HL-60/S4 treated with retinoic acid at 250 ng/mL for 4 days and 3 days (cell line): ENCODE measurements around the gene PRELID3B.

Experiments used
- in situ Hi-C: fragments of 300-500 bp; cut with MboI; formaldehyde crosslinking; loops from 2 replicates; pipeline ENCODE4 v1.7.0; 2022; ENCODE audit warnings: low sequenced_read_pairs

The PRELID3B gene

DNA sequence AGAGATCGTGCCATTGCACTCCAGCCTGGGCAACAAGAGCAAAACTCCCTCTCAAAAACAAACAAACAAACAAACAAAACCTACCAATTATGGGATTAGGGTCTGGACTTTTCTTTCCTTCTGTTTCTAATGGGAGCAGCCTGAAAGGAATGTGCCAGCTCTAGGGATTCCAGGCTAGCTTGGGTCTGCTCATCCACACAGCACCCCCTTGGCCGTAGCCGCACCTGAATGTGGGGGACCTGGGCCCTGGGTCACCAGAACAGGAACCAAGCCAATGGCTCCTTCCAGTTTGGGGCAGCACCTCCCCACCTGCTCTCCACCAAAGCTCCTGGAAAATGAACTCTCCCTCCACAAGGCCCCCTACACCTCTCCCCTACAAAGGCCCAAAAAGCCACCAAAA lies 42.3 kb downstream of the PRELID3B start:
- in situ Hi-C loops, result no loop called here

GRCh38 chr20:58998656-58999055 lies 43.9 kb downstream of the PRELID3B start:
- in situ Hi-C loops, result no loop called here

DNA sequence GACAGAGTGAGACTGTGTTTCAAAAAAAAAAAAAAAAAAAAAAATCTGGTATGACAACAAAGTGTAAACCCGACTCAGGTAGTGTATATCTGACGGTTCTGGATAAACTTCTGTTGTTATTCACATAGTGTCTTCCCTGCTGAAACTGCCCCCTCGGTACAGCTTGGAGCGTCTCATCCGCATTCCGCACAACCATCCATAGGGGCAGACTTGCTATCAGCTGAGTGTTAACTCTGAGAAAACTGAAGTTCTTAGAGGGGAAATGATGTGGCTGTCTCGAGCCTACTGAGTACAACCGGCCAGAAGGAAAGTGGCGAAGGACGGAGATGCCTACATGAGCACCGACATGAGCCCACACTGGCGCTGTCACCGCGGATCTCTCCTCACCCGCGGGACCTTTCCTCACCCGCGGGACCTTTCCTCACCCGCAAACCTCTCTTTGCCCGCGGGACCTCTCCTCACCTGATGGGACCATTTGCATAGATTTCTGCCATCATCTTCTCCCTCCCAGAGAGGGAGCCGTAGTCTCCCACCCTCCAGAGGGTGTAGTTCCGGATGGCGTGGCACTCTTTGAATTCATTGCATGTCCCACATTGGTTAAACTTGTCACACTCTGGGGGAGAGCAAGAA lies 45.3 kb downstream of the PRELID3B start:
- in situ Hi-C loops, result no loop called here

- in situ Hi-C loops, result no loop called here
Observed at GRCh38 chr20:58996226-58996611, 46.4 kb downstream of the PRELID3B start.

GRCh38 chr20:58995461-58996225 lies 46.9 kb downstream of the PRELID3B start:
- in situ Hi-C loops, result no loop called here

DNA sequence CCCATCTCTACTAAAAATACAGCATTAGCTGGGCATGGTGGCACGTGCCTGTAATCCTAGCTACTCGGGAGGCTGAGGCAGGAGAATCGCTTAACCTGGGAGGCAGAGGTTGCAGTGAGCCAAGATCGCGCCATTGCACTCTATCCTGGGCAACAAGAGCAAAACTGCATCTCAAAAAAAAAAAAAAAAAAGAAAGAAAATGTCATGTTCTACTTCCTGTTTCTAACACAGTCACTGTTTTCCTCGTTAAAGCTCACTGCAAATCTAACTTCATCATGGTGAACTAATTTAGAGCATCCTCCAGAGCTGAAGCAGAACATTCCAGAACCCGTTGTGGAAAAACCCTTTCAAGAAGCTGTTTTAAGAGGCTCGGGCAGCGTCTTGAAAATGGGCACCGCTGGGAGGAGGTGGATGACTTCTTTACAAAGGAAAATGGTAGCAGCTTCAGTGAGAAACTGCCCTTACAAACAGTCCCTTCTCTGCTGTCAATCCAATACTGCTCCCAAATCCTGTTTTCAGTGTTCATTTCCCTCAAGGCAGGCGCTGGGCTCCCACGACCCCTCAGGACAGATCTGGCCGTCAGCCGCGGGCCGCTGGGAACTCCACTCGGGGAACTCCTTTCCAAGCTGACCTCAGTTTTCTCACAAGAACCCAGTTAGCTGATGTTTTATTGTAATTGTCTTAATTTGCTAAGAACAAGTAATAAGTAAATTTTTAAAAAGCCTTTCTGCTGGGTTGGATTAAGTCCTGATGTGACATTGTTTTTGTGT lies 48.0 kb downstream of the PRELID3B start:
- in situ Hi-C loops, result no loop called here

GRCh38 chr20:58993332-58994248 lies 49.0 kb downstream of the PRELID3B start:
- in situ Hi-C loops, result no loop called here

- in situ Hi-C loops, result no loop called here
Observed at GRCh38 chr20:58992911-58993310, 49.7 kb downstream of the PRELID3B start.

GRCh38 chr20:58991715-58992114 lies 50.9 kb downstream of the PRELID3B start:
- in situ Hi-C loops, result no loop called here

DNA sequence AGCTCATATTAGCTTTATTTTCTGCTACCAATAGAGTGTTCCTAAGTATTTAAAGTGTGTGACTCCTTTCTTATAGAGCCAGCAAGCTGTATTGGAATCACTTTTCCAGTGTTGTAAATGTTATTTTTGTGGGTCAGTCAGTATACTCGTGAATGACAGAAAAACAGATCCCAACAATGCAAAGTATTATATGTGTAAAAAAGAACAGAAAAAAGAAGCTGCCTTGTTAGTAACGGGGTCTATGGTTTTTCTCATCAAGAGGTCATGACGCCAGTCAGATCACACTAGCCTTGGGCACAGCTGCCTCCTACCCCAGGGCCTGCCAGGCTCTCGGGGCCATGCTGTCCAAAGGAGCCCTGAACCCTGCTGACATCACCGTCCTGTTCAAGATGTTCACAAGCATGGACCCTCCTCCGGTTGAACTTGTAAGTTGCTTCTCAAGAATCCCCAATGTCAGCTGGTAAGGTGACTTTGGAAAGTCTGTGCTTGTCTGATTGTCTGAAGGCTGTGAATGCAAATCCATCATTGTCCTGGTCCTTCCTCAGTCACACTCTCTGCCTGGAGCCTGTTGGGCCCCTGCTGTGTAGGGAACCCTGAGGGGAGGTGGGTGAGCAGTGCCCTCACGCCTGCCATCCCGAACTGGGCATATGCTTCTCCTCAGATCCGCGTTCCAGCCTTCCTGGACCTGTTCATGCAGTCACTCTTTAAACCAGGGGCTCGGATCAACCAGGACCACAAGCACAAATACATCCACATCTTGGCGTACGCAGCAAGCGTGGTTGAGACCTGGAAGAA lies 51.7 kb downstream of the PRELID3B start:
- in situ Hi-C loops, result no loop called here

DNA sequence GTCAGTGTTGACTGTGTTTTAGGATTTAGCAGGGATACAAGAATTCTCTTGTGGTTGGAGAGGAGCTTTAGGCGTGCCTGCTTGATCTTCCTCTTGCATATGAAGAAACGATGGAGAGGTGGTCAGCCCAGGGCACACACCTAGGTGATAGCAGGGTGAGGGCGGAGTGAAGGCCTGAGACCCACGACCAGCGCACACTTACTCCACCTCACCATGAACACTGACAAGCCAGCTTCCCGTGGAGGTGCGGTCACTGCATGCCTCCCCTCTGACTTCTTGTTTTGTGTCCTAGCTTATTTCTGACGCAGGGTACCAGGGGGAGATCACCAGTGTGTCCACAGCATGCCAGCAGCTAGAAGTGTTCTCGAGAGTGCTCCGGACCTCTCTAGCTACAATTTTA lies 53.4 kb downstream of the PRELID3B start:
- in situ Hi-C loops, result no loop called here

DNA sequence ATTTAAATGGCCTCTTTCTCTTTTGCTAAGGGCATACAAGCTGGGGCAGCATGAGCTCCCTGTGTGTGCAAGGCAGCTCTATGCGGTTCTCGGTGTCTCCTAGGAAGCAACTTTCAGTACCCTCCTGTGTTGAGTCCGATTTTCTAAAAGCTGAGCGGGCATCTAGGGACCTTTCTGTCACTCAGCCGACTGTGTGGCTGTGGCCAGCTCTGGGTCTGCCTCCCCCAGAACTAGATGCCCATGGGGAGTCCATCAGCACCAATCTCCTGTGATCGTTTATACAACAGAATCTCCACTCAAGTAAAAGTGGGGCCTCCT lies 54.1 kb downstream of the PRELID3B start:
- in situ Hi-C loops, result no loop called here

DNA sequence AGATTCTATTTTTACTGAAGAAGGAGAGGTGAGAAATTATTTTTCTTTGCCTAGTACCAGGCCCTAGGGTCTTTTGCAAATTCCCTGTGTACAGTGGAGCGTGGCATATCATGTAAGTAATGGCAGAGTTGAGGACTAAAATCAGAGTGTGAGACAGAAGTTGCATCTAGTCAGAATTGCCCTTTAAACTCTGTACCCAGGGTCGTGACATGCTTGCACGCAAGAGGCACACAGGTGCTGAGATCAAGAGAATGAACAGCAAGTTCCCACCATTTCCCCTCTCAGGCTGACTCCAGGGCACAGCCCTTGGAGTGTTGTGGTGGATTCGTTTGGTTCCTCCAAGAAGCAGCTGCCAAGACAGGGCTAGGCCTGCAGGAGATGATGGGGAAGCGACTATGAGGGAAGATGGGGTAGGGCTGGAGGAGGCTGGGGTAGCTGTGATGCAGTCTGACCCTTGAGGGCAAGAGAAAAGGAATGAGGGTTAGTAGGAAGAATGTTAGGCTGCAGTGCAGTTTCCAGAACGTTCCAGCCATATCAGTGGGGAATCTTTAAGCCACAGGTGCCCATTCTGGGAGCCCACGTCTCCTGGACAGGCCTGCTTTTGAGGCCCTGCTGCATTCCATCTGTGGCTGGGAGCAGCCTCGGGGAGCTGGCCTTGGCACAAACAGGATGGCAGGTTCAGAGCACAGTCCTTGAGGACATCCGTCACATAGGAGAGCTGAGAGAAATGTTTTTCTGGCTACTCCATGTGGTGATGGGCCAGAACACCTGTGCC lies 54.6 kb downstream of the PRELID3B start:
- in situ Hi-C loops, result no loop called here

DNA sequence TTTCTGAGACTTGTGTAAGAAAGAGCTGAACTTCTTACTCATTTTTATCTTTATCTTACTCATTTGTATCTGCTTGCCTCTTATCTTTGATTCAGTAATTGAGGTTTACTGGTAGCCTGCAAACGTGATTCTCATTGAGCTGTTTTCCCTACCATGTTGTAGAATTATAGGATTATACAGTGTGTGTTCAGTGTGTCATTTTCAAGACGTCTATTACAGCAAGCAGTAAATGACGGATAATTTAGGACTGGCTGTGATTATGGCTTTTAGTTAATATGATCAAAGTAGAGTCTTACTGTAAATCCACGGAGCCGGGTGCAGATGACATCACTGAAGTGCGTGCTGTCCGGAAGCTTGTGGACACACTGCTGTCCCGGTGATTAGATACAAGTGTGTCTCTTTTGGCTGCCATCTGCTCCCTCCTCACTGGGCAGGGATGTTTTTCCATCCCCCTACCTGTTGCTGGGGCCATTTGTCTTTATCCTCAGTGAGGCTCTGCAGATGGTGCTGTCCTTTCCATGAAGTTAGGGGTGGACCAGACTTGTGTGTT lies 55.5 kb downstream of the PRELID3B start:
- in situ Hi-C loops, result no loop called here

DNA sequence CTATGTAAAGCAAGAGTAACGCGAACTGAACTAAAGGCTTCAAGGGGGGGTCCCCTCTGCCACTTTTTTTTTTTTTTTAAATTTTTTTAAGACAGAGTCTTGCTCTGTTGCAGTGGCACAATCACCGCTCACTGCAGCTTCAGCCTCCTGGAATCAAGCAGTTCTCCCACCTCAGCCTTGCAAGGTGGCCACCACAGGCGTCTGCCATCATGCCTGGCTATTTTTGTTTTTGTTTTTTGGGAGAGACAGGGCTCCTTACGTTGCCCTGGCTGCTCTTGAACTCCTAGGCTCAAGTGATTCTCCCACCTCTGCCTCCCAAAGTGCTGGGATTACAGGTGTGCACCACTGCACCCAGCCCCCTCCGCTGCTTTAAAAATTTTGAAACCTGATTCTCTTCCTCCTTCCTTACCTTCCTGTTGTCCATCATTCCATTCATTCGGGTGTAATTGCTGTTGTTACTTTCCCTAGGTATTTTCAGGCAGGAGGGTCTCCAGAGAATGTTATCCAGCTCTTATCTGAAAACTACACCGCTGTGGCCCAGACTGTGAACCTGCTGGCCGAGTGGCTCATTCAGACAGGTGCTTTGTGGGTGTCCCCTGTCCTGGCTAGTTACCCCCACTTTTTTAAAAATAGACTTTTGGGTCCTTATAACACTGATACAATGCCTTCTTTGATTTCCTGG lies 56.2 kb downstream of the PRELID3B start:
- in situ Hi-C loops, result no loop called here

DNA sequence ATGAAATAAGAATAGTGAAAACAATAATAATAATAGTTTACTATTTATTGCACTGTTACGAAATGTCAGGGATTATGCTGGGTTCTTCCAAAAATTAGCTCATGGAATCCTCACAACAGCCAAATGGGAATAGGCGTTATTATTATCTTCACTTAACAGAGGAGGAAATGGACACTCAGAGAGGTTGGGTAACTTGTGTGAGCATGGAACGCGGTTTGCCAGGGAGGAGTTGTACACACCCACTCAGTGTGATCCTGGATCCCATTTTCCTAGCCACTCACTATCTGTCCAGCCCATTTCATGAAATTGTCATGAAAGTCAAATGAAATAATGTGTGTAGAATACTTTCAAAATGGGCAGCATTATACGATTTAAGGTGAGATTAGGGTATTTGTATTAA lies 56.9 kb downstream of the PRELID3B start:
- in situ Hi-C loops, result no loop called here

DNA sequence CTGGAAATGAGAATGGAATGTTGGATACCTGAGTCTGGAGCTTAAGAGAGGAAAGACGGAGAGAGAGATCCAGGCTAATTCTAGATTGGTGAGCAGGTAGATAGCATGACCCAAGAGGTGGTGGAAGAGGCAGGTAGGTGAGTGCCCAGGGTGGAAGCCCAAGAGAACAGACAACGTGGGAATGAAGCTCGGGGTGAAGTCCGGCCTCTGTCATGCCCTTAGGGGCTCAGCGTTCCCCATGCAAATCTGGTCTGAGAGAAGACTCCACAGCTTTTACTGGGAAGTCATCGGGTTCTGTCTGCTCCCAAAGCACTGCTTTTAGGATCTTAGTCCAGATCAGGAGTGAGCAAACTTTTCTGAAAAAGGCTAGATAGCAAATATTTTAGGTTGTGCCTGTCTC lies 57.9 kb downstream of the PRELID3B start:
- in situ Hi-C loops, result no loop called here
